ENCODE results near the gene PYGO2. TPM values are rescaled to one million over a fixed set of nuclear protein-coding genes. Genes with fewer than 3 reads are reported as not detected.

Gene PYGO2
- total and polyA plus RNA-seq, 2 experiments from 2014 or later = 45.3 to 45.6 TPM

DNA sequence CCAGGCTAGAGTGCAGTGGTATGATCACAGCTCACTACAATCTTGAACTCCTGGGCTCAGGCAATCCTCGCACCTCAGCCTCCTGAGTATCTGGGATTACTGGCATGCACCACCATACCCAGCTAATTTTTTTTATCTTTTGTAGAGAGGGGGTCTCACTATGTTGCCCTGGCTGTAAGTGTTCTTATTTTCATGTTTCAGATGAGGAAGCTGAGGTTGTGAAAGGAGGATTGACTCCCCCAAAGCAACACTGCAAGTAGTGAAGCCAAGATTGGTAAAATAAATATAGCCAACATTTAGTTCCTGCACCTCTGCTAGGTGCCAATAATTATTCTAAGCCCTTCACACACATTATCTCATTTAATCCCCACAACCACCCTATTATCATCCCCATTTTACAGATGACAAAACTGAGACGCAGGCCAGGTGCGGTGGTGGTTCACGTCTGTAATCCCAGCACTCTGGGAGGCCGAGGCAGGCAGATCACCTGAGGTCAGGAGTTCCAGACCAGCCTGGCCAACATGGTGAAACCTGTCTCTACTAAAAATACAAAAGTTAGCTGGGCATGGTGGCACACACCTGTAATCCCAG lies 27.1 kb downstream of the PYGO2 start:
- Histone ChIP-seq H3K27me3 (no peaks in the 10 kb centered on the region), H3K36me3 (no peaks in the 10 kb centered on the region), H3K4me3 (no peak overlapping the region), H3K4me1 (ENCODE audit: low read depth) (peaks cover 17% of the 10 kb centered on the region), H3K27ac (no peak overlapping the region), H3K9me3 (ENCODE audit: low read depth) (no peaks in the 10 kb centered on the region)
- DNase-seq (ENCODE audit: low read depth in 1 of 2, low spot score in 1 of 2) = no peak
- TF ChIP-seq CTCF (IDR thresholded peaks at IDR 0.05; ENCODE audit: low read depth, low read length) = no peak

DNA sequence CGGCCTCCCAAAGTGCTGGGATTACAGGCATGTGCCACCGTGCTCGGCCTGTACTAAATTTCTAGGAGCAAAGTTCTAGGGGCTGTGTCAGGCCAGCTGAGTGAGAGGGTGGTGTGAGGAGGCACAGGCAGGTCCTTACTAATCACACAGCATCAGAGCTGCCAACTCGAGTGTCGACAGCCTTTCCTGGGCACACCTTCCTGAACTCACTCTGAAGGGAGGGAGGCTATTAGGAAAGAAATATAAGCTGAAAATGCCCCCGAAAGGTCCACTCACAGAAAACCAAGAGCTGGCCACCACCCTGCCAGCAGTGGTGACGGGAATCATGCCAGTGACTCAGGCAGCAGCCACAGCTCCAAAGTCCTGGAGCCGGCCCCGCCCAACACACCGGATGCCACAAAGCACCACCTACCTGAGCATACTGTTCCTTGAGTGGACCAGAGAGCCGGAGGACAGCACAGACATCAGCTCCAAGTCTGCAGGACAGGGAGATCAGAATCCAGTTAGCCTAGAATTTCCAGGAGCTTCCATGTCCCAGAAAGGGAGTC lies 29.6 kb downstream of the PYGO2 start:
- peak in 1 of 2 donors; percentile 29 for DNase-seq (ENCODE audit: low read depth in 1 of 2, low spot score in 1 of 2)
- TF ChIP-seq CTCF (IDR thresholded peaks at IDR 0.05; ENCODE audit: low read depth, low read length) = no peak
- H3K4me3 ChIP-seq = no peak overlapping the region
- H3K4me1 ChIP-seq (ENCODE audit: low read depth) = peaks cover 10% of the 10 kb centered on the region
- peak overlapping the region; percentile 26 for H3K27ac ChIP-seq
- no peaks in the 10 kb centered on the region for H3K9me3 ChIP-seq (ENCODE audit: low read depth)
- no peaks in the 10 kb centered on the region for H3K27me3 ChIP-seq
- no peaks in the 10 kb centered on the region for H3K36me3 ChIP-seq

GRCh38 chr1:154926201-154926600 lies 35.4 kb downstream of the PYGO2 start:
- no peaks in the 10 kb centered on the region for H3K9me3 ChIP-seq (ENCODE audit: low read depth)
- H3K4me1 ChIP-seq (ENCODE audit: low read depth) = peaks cover under 1% of the 10 kb centered on the region
- no peak for TF ChIP-seq CTCF (IDR thresholded peaks at IDR 0.05; ENCODE audit: low read depth, low read length)
- no peaks in the 10 kb centered on the region for H3K27me3 ChIP-seq
- H3K4me3 ChIP-seq = no peak overlapping the region
- DNase-seq (ENCODE audit: low read depth in 1 of 2, low spot score in 1 of 2) = no peak
- no peak overlapping the region for H3K27ac ChIP-seq
- peaks cover 7% of the 10 kb centered on the region for H3K36me3 ChIP-seq

GRCh38 chr1:154925335-154926170 lies 36.0 kb downstream of the PYGO2 start:
- Histone ChIP-seq H3K27ac (no peak overlapping the region), H3K4me3 (no peak overlapping the region), H3K36me3 (peaks cover 7% of the 10 kb centered on the region), H3K27me3 (no peaks in the 10 kb centered on the region), H3K9me3 (ENCODE audit: low read depth) (no peaks in the 10 kb centered on the region), H3K4me1 (ENCODE audit: low read depth) (no peaks in the 10 kb centered on the region)
- DNase-seq (ENCODE audit: low read depth in 1 of 2, low spot score in 1 of 2) = no peak
- no peak for TF ChIP-seq CTCF (IDR thresholded peaks at IDR 0.05; ENCODE audit: low read depth, low read length)

- TF ChIP-seq CTCF (IDR thresholded peaks at IDR 0.05; ENCODE audit: low read depth, low read length) = no peak
- Histone ChIP-seq H3K4me3 (no peak overlapping the region), H3K27ac (no peak overlapping the region), H3K27me3 (no peaks in the 10 kb centered on the region), H3K9me3 (ENCODE audit: low read depth) (no peaks in the 10 kb centered on the region), H3K4me1 (ENCODE audit: low read depth) (no peaks in the 10 kb centered on the region), H3K36me3 (peaks cover 7% of the 10 kb centered on the region)
- no peak for DNase-seq (ENCODE audit: low read depth in 1 of 2, low spot score in 1 of 2)
Measured at GRCh38 chr1:154923695-154924094, 37.9 kb downstream of the PYGO2 start.

All from cardiac muscle cell (in vitro differentiated cells and primary cell).